Raji (cell line): ENCODE data around the gene CFAP97D1.

ENCODE experiments used
- POLR2A ChIP-seq: IDR thresholded peaks from 2 replicates; pipeline ENCODE4 v1.6.1; 2011; ENCODE audit warnings: low read depth, low read length, control low read depth; ENCODE audit not compliant: insufficient read depth

Gene CFAP97D1

GRCh38 chr17:43826206-43826605 is 46.0 kb downstream of the CFAP97D1 start:
- TF ChIP-seq POLR2A, result no peak

- no peak for TF ChIP-seq POLR2A
Observed at GRCh38 chr17:43827596-43827995, 47.4 kb downstream of the CFAP97D1 start.

GRCh38 chr17:43829738-43830137 is 49.5 kb downstream of the CFAP97D1 start:
- TF ChIP-seq POLR2A, result no peak

GRCh38 chr17:43830510-43831140 is 50.4 kb downstream of the CFAP97D1 start:
- no peak for TF ChIP-seq POLR2A

- TF ChIP-seq POLR2A, result no peak
Observed at GRCh38 chr17:43831633-43832032, 51.4 kb downstream of the CFAP97D1 start.

- TF ChIP-seq POLR2A, result no peak
Observed at GRCh38 chr17:43832168-43832975, 52.1 kb downstream of the CFAP97D1 start.

GRCh38 chr17:43832976-43833829 is 53.0 kb downstream of the CFAP97D1 start, which contains the start of gene MPP3:
Gene MPP3, minus strand, starts transcription at chr17:43833146. Its CDS starts 1,240 bp downstream, at chr17:43831906.
- no peak for TF ChIP-seq POLR2A

- TF ChIP-seq POLR2A, result no peak
Observed at GRCh38 chr17:43834106-43834505, 53.9 kb downstream of the CFAP97D1 start.
